Activated naive CD8-positive, alpha-beta T cell (primary cell): ENCODE data around the gene FAM222A.

Experiments used
- H3K27ac Mint-ChIP-seq: one replicate; pipeline ENCODE4 v1.8.0; 2021; ENCODE audit warnings: mixed read lengths
- H3K27me3 Mint-ChIP-seq: one replicate; pipeline ENCODE4 v1.8.0; 2021; ENCODE audit warnings: mixed read lengths
- H3K36me3 Mint-ChIP-seq: one replicate; pipeline ENCODE4 v1.8.0; 2021; ENCODE audit warnings: mixed read lengths
- H3K4me1 Mint-ChIP-seq: one replicate; pipeline ENCODE4 v1.8.0; 2021; ENCODE audit warnings: low read depth, mixed read lengths
- H3K4me3 Mint-ChIP-seq: one replicate; pipeline ENCODE4 v1.8.0; 2021; ENCODE audit warnings: mild to moderate bottlenecking, mixed read lengths
- H3K9me3 Mint-ChIP-seq: one replicate; pipeline ENCODE4 v1.8.0; 2021; ENCODE audit warnings: low read depth, mixed read lengths

FAM222A gene

GRCh38 chr12:109731806-109732205, 18.2 kb downstream of the FAM222A start:
- H3K27me3 Mint-ChIP-seq, result peaks cover 14% of the 10 kb centered on the region

GRCh38 chr12:109732321-109733305, 19.0 kb downstream of the FAM222A start:
- Mint-ChIP-seq H3K9me3 (no peaks in the 10 kb centered on the region), H3K4me3 (no peak overlapping the region), H3K4me1 (peaks cover 5% of the 10 kb centered on the region), H3K27ac (no peak overlapping the region), H3K36me3 (no peaks in the 10 kb centered on the region), H3K27me3 (peaks cover 14% of the 10 kb centered on the region)

More at GRCh38 chr12:109731806-109732205, 18.2 kb downstream of the FAM222A start:
- Mint-ChIP-seq H3K4me3 (no peak overlapping the region), H3K36me3 (no peaks in the 10 kb centered on the region), H3K9me3 (no peaks in the 10 kb centered on the region), H3K4me1 (peaks cover 5% of the 10 kb centered on the region), H3K27ac (no peak overlapping the region)

DNA sequence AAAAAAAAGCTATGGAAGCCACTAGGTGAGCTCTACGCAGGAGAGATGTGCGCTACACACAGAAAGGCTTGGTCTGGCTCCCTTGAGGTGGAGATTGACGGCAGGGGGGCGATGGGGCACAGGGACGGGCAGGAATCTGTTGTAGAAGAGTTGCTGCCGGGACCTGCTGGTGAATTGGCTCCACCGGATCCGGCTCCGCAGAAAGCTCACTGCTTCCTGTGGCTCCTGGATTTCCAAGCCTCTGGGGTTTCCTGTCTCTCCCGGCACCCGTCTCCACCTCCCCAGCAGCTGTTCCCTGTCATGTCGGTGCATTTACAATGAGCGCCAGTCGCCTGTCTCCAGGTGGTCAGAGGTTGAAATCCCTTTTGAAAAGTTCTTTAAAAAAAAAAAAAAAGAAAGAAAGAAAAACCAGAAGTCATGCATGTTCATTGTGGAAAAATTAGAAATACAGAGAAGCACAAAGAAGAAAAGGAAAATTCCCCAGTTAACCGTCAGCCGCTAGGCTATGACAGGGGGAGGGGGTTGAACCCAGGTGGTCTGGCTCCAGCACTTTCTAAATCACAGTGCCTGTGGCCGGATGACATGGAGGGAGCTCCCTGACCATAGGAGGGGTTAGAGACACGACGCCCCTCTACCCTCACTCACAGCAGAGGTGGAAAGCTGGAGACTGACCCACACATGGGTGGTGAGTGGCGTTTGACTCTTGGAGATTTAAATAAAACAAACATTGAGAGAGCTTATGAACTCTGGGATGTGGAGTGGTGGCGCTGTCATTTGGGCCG, 20.8 kb downstream of the FAM222A start:
- H3K27ac Mint-ChIP-seq, result no peak overlapping the region
- H3K36me3 Mint-ChIP-seq, result no peaks in the 10 kb centered on the region
- H3K4me3 Mint-ChIP-seq, result no peak overlapping the region
- H3K27me3 Mint-ChIP-seq, result peaks cover 16% of the 10 kb centered on the region
- no peaks in the 10 kb centered on the region for H3K9me3 Mint-ChIP-seq
- H3K4me1 Mint-ChIP-seq, result peaks cover 2% of the 10 kb centered on the region

DNA sequence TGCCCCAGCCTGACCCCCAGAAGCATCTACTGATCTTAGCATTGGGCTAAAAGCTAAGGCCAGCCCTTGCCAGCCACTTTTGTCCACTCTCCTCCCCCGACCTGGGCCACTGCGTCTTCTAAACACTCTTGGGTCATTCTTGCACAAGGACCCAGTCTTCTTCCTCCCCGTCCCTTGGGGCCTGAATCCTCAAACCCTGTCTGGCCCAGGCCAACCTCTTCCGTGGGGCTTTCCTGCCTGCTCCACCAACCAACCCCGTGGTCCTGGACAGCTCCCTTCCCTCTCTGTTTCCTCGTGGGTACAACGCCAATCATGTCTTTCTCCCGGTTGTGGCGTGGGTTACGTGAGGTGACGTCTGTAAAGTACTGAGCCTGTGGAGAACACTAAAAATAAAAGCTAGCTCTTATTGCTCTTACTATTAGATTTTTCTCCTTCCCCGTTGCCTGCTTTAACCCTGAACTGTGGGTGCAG, 21.5 kb downstream of the FAM222A start:
- Mint-ChIP-seq H3K9me3 (no peaks in the 10 kb centered on the region), H3K4me3 (no peak overlapping the region), H3K27me3 (peaks cover 16% of the 10 kb centered on the region), H3K4me1 (peaks cover 2% of the 10 kb centered on the region), H3K27ac (no peak overlapping the region), H3K36me3 (no peaks in the 10 kb centered on the region)

GRCh38 chr12:109735825-109736551, 22.4 kb downstream of the FAM222A start:
- H3K4me3 Mint-ChIP-seq, result no peak overlapping the region
- H3K27me3 Mint-ChIP-seq, result peaks cover 16% of the 10 kb centered on the region
- no peak overlapping the region for H3K27ac Mint-ChIP-seq
- peaks cover 2% of the 10 kb centered on the region for H3K4me1 Mint-ChIP-seq
- no peaks in the 10 kb centered on the region for H3K9me3 Mint-ChIP-seq
- no peaks in the 10 kb centered on the region for H3K36me3 Mint-ChIP-seq

DNA sequence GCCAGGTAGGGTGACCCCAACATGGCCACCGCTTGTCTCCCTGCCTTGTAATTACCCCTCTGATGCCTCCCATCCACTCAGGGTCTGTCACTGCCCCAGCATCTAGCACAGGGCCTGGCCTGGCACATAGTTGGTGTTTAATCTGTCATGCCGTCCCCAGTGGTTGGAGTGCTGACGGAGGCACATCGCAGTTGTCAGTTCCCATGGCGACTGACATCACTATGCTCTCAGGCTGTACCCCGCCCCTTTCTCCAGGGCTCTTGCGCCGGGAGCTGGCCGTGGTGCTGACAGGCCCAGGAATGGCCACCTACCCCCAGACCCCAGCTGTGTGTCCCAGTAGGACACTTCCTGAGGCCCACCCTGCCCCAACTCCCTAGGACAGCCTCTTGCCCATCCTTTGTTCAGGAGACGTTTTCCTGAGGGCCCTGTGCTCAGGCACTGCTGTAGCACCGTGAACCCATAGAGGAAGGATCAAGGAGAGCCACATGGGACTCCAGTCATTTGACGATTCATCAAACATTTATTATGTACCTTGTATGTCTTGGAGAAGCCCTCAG, 23.0 kb downstream of the FAM222A start:
- H3K27me3 Mint-ChIP-seq, result peaks cover 16% of the 10 kb centered on the region
- peaks cover 2% of the 10 kb centered on the region for H3K4me1 Mint-ChIP-seq
- H3K27ac Mint-ChIP-seq, result no peak overlapping the region
- no peaks in the 10 kb centered on the region for H3K9me3 Mint-ChIP-seq
- no peaks in the 10 kb centered on the region for H3K36me3 Mint-ChIP-seq
- no peak overlapping the region for H3K4me3 Mint-ChIP-seq

DNA sequence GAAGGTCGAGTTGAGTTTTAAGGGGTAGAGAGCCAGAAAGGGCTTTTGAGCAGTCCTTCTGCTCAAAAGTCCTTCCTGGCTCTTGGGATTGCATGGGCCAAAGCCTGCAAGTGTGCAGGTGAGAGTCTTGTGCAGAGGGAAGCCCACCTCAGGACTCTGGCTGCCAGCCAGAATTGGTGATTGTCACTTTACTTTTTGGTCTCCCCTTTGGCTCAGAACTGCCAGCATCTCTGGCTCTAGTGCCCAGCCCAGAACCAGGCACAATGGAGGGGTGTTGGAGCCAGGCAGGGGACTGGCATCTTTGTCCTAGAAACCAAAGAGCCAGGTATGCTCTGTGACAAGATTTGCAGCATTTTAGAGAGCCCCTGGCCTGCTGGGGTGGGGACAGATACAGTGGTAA, 23.5 kb downstream of the FAM222A start:
- Mint-ChIP-seq H3K9me3 (no peaks in the 10 kb centered on the region), H3K4me1 (peaks cover 2% of the 10 kb centered on the region)

DNA sequence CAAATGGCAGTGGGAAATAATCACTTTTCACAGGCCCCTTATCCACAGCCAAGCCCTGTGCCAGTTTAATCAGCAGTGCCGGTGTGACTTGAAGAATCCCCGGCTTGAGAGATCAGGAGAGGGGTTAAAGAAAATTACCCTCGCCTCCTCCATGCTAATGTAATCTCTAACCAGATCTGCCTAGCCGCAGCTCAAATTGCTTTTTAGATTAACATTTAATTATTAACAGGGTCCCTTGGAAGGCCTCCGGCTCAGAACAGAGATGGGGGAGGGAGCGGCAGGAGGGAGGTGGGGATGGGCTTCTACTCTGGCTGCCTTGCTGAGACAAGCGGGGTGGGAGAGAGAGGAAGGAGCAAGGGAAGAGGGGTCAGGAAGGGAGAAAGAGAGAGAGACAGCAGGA, 24.0 kb downstream of the FAM222A start:
- Mint-ChIP-seq H3K9me3 (no peaks in the 10 kb centered on the region), H3K36me3 (no peaks in the 10 kb centered on the region), H3K27ac (no peak overlapping the region), H3K4me1 (peaks cover 2% of the 10 kb centered on the region), H3K4me3 (no peak overlapping the region), H3K27me3 (peaks cover 16% of the 10 kb centered on the region)

More for the DNA sequence above, 23.5 kb downstream of the FAM222A start:
- peaks cover 16% of the 10 kb centered on the region for H3K27me3 Mint-ChIP-seq
- no peak overlapping the region for H3K27ac Mint-ChIP-seq
- no peak overlapping the region for H3K4me3 Mint-ChIP-seq
- H3K36me3 Mint-ChIP-seq, result no peaks in the 10 kb centered on the region

GRCh38 chr12:109738209-109738608, 24.6 kb downstream of the FAM222A start:
- Mint-ChIP-seq H3K9me3 (no peaks in the 10 kb centered on the region), H3K4me1 (peaks cover 2% of the 10 kb centered on the region), H3K36me3 (no peaks in the 10 kb centered on the region), H3K27me3 (peaks cover 11% of the 10 kb centered on the region), H3K27ac (no peak overlapping the region), H3K4me3 (no peak overlapping the region)

GRCh38 chr12:109738878-109739665, 25.4 kb downstream of the FAM222A start:
- Mint-ChIP-seq H3K4me1 (peaks cover 2% of the 10 kb centered on the region), H3K9me3 (no peaks in the 10 kb centered on the region), H3K27me3 (peaks cover 8% of the 10 kb centered on the region), H3K4me3 (no peak overlapping the region), H3K36me3 (no peaks in the 10 kb centered on the region), H3K27ac (no peak overlapping the region)

- Mint-ChIP-seq H3K27me3 (peaks cover 4% of the 10 kb centered on the region), H3K9me3 (no peaks in the 10 kb centered on the region), H3K4me1 (peaks cover 2% of the 10 kb centered on the region), H3K4me3 (no peak overlapping the region), H3K36me3 (no peaks in the 10 kb centered on the region), H3K27ac (no peak overlapping the region)
Measured at GRCh38 chr12:109739747-109740693, 26.4 kb downstream of the FAM222A start.

- Mint-ChIP-seq H3K27me3 (peaks cover 2% of the 10 kb centered on the region), H3K36me3 (no peaks in the 10 kb centered on the region), H3K4me3 (no peak overlapping the region), H3K27ac (no peak overlapping the region), H3K9me3 (no peaks in the 10 kb centered on the region), H3K4me1 (no peaks in the 10 kb centered on the region)
Measured at GRCh38 chr12:109740694-109741245, 27.1 kb downstream of the FAM222A start.
